ENCODE measurements around the gene GRAMD4.
"Not testable (repeated sequence)": the region's sequence is repeated elsewhere in the genome, so short reads cannot be mapped to it uniquely, and the experiment has no call there.

GRAMD4 gene

DNA sequence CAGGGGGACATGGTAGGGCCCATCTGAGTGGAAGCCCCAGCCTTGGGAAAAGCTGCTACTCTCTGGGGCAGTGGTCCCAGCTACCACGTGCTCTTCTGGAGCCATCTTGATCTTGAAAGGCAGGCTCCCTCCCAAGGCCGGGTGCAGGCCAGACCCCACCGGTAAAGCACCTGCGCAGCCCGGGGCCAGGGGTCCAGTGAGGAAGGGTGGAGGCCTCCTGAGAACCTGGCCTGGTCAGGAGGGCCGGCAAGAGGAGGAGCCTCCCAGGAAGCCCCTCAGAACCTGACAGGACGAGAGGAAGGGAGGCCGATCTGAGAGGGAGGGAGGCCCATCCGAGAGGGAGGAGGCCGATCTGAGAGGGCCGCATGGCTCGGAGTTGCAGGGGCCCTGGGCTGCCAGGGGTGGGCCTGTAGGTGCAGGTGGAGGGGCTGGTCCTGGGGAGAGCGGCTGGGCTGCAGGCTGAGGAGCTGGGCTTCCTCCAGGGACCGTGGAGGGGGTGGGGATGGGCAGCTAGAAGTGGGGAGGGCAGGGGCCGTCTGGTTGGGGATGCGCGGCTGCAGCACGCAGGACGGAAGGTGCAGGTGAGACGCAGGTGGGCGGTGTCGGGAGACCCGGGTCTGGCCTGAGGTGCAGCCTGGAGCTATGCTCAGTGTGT is 529 bp downstream of the GRAMD4 start:
- DNase-seq (ENCODE audit: low read depth), result no peak

DNA sequence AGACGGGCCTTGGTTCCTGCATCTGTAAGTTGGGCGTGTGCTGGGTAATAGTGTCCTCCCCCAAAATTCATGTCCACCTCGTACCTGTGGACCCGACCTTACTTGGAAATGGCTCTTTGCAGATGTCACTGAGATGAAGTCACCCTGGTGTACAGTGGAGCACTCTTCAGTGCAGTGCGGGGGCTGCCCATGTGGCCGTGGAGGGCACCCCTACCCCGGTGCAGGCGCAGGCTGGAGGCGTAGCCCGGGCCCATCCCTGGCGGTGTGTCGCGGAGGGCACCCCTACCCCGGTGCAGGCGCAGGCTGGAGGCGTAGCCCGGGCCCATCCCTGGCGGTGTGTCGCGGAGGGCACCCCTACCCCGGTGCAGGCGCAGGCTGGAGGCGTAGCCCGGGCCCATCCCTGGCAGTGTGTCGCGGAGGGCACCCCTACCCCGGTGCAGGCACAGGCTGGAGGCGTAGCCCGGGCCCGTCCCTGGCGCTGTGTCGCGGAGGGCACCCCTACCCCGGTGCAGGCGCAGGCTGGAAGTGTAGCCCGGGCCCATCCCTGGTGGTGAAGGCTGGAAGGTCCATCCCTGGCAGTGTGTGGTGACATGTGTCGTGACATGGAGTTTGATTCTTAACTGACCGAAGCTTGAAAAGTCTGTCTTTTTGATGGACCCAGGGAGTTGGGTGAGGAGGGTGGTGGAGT is 1.2 kb downstream of the GRAMD4 start:
- DNase-seq (ENCODE audit: low read depth), result not testable (repeated sequence)

GRCh38 chr22:46622081-46622521 is 1.9 kb downstream of the GRAMD4 start:
- DNase-seq (ENCODE audit: low read depth), result no peak

DNA sequence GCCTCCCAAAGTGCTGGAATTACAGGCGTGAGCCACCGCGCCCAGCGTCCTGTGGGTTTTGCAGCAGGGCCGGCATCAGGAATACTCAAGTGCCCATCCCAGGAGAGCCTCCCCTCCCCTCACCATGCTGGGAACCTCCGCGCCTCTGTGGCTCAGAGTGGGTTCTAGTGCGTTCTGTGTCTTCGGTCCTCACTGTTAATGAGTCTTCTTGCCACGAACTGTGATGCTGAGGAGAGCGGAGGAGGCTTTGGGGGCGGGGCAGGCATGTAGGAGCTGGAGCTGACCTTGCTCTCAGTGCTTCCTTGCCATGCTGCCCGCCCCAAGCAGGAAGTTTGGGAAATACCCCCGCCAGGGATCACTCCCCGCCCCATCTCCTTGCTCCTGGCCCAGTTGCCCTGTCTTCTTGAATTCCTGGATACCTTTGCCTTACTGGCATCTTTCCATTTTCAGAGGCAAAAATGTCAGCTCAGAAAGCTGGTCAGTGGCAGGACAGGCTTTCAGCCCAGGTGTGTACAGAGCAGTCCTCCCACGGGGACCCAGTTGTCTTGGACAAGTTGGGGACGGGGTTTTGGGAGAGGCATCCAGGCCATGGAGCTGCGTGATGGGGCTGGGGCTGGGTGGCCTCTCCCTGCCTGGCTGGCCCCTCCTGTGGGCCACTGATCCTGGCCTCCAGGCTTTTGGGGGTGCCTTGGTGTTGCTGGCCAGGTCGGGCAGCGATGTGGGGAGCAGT is 5.1 kb downstream of the GRAMD4 start:
- no peak for DNase-seq (ENCODE audit: low read depth)

GRCh38 chr22:46625843-46626349 is 5.7 kb downstream of the GRAMD4 start:
- no peak for DNase-seq (ENCODE audit: low read depth)

- no peak for DNase-seq (ENCODE audit: low read depth)
Observed at GRCh38 chr22:46626356-46626755, 6.2 kb downstream of the GRAMD4 start.

GRCh38 chr22:46626911-46627805 is 7.0 kb downstream of the GRAMD4 start:
- no peak for DNase-seq (ENCODE audit: low read depth)

GRCh38 chr22:46627806-46628482 is 7.8 kb downstream of the GRAMD4 start:
- no peak for DNase-seq (ENCODE audit: low read depth)

- no peak for DNase-seq (ENCODE audit: low read depth)
Observed at GRCh38 chr22:46628756-46629155, 8.6 kb downstream of the GRAMD4 start.

DNA sequence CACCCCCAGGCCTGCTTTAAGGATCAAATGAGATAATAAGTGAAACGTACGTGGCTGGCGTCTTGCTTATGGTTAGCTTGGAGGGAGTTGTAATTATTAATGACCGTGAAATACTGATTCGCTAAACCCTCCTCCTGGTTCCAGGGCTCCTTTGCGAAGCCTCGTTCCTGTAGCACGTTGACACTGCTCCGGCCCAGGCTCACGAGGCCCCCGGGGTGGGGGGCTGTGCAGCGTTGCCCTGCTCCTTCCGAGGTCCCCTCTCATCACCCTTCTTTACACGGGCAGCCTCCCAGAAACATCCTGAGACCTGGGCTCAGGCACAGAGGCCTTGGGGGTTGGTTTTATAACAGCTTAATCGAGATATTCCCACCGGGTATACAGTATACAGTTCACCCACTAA is 9.1 kb downstream of the GRAMD4 start:
- DNase-seq (ENCODE audit: low read depth), result no peak

GRCh38 chr22:46631113-46631512 is 10.9 kb downstream of the GRAMD4 start:
- no peak for DNase-seq (ENCODE audit: low read depth)

GRCh38 chr22:46632646-46633249 is 12.6 kb downstream of the GRAMD4 start:
- no peak for DNase-seq (ENCODE audit: low read depth)

GRCh38 chr22:46633334-46633890 is 13.2 kb downstream of the GRAMD4 start:
- no peak for DNase-seq (ENCODE audit: low read depth)

DNA sequence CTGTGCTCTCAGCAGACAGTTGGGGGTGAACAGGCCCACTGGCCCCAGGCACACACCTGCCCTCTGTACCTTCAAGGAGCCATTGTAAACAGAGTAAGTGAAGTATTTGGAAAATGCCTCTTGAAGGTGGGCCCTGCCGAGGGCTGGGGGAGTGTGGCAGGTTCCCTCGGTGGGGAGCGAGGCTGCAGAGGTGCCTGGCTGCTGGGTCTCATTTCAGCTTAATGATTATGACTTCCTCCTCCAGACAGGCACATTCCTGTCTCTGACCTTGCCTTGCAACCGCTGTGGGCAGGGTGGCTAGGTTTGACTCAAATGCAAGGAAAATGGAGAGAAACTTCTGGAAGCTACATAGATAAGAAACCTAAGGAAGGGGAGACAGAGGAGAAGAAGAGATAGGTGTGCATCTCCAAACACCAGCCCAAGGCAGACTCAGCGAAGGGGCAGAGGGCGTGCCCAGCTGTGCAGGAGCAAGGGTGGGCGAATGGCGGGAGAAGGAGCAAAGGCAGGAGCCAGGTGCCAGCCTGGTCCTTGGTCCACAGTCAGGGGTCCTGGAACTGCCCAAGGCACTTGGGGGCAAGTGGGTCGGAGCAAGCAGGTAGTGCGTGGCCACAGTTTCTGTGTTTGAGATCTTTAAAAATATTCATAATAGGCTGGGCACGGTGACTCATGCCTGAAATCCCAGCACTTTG is 14.0 kb downstream of the GRAMD4 start:
- no peak for DNase-seq (ENCODE audit: low read depth)

- not testable (repeated sequence) for DNase-seq (ENCODE audit: low read depth)
Observed at GRCh38 chr22:46634973-46635685, 14.9 kb downstream of the GRAMD4 start.

- DNase-seq (ENCODE audit: low read depth), result no peak
Observed at GRCh38 chr22:46635756-46636155, 15.6 kb downstream of the GRAMD4 start.

DNA sequence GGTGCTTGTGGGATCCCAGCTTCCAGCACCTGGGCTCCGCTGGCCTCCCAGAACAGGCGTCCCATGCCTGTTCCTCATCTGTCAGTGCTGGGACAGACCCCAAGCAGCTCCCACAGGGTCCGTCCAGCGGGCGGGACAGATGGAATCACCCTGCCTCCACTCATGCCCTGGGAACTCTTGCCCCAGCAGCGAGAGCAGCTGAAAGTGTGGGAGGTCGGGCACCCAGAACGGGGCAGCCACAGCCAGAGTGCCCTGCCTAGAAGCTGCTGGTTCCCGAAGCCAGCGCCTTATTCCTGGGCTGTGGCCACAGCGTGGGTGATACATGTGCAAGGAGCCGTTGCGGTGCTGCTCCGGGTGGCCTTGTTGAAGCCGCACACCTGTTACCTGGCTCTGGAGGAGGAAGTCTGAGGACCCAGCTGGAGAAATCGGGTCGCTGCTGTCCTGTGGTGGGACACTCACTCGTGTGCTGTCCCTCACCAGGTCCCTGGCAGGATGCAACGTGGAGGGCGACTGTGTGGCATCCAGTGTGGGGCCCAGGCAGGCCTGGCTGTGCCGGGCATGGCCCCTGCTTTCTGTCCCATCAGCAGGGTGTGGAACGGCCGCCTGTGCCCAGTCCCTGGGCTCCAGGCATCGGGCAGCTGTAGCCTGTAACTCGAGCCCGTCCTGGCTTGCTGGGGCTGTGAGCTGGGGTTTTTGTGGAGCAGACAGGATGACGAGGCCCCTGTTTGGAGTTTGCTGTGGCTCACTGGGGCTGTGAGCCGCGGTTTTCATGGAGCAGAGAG is 16.2 kb downstream of the GRAMD4 start:
- no peak for DNase-seq (ENCODE audit: low read depth)

Data from T follicular helper cell (primary cell).